H1 (cell line): Measurements from ENCODE around the gene EXD2. TPM values are rescaled to one million over a fixed set of nuclear protein-coding genes. Genes with fewer than 3 reads are reported as not detected.

Experiments
- CTCF ChIA-PET: fragments of 300-600 bp; sonication (Branson Sonifier 250); formaldehyde crosslinking; loops from one replicate; lab custom pipeline; 2021; ENCODE audit not compliant: partially characterized antibody; lab: Charles Lee
- POLR2A ChIA-PET: fragments of 300-600 bp; sonication (Branson Sonifier 250); formaldehyde crosslinking; loops from one replicate; lab custom pipeline; 2021; ENCODE audit warnings: inconsistent platforms; ENCODE audit not compliant: partially characterized antibody; lab: Charles Lee
- DNase-seq, 2 experiments: peaks; one replicate each; pipeline versions ENCODE4 v3.0.0 to v3.0.0-alpha.2; 2010 to 2022; ENCODE audit warnings: low spot score in 2 of 2, low read depth in 1 of 2, mixed read lengths in 1 of 2
- FAIRE-seq: peaks from 2 replicates; lab custom pipeline; 2011; peaks lifted over from hg19 to GRCh38; lab: Jason Lieb, UNC
- H2AFZ ChIP-seq: 2 replicates; pipeline ENCODE4 v1.8.1; 2012; ENCODE audit warnings: low read length, inconsistent platforms
- H2AK5ac ChIP-seq: 2 replicates; pipeline ENCODE4 v1.6.1; 2013; ENCODE audit warnings: low read depth, low read length
- H2BK120ac ChIP-seq: replicated peaks from 2 replicates; pipeline ENCODE3; 2013; ENCODE audit warnings: low read depth, low read length, inconsistent platforms
- H2BK12ac ChIP-seq: 2 replicates; pipeline ENCODE4 v1.6.1; 2013; ENCODE audit warnings: low read depth, low read length
- H2BK15ac ChIP-seq: 2 replicates; pipeline ENCODE4 v1.6.1; 2013; ENCODE audit warnings: low read length
- H2BK20ac ChIP-seq: 2 replicates; pipeline ENCODE4 v1.6.1; 2013; ENCODE audit warnings: low read length
- H2BK5ac ChIP-seq: 2 replicates; pipeline ENCODE4 v1.6.1; 2013; ENCODE audit warnings: low read depth, low read length
- H3K14ac ChIP-seq: 2 replicates; pipeline ENCODE4 v1.6.1; 2013; ENCODE audit warnings: inconsistent platforms; ENCODE audit not compliant: insufficient read length
- H3K18ac ChIP-seq: 2 replicates; pipeline ENCODE4 v1.6.1; 2013; ENCODE audit warnings: low read length; ENCODE audit errors: extremely low read depth
- H3K23ac ChIP-seq: 2 replicates; pipeline ENCODE4 v1.6.1; 2013; ENCODE audit warnings: inconsistent platforms; ENCODE audit not compliant: insufficient read length
- H3K23me2 ChIP-seq: 2 replicates; pipeline ENCODE4 v1.6.1; 2013; ENCODE audit warnings: low read depth, low read length
- H3K27ac ChIP-seq: 2 replicates; pipeline ENCODE4 v1.6.1; 2011; ENCODE audit warnings: low read depth, low read length, inconsistent platforms
- H3K27me3 ChIP-seq, 4 experiments: replicated peaks in 1 of 4; 1 replicate in 1 of 4; 2 replicates in 3 of 4; pipeline versions ENCODE4 v1.6.1 to v1.8.1; 2011 to 2013; ENCODE audit warnings: low read length in 3 of 4, mild to moderate bottlenecking in 3 of 4, inconsistent platforms in 2 of 4, mixed read lengths in 2 of 4, moderate library complexity in 1 of 4; ENCODE audit not compliant: control insufficient read depth in 3 of 4, insufficient read depth in 3 of 4; ENCODE audit errors: extremely low read depth in 1 of 4
- H3K36me3 ChIP-seq, 4 experiments: 2 replicates each; pipeline versions ENCODE4 v1.6.1 to v1.8.1; 2011 to 2013; ENCODE audit warnings: mild to moderate bottlenecking in 4 of 4, low read length in 3 of 4, moderate library complexity in 2 of 4, control low read depth in 1 of 4, inconsistent platforms in 1 of 4; ENCODE audit not compliant: insufficient read depth in 4 of 4, control insufficient read depth in 2 of 4
- H3K4ac ChIP-seq: replicated peaks from 2 replicates; pipeline ENCODE3; 2013; ENCODE audit warnings: low read length, low read depth, mixed read lengths, inconsistent platforms; ENCODE audit not compliant: insufficient read length
- H3K4me1 ChIP-seq, 4 experiments: replicated peaks in 1 of 4; 1 replicate in 1 of 4; 2 replicates in 3 of 4; pipeline versions ENCODE4 v1.6.1 to v1.8.1; 2011 to 2013; ENCODE audit warnings: low read length in 3 of 4, inconsistent platforms in 2 of 4, mixed read lengths in 1 of 4; ENCODE audit not compliant: insufficient read depth in 4 of 4, control insufficient read depth in 3 of 4
- H3K4me2 ChIP-seq, 2 experiments: 2 replicates each; pipeline versions ENCODE4 v1.6.1 to v1.8.1; 2011 to 2013; ENCODE audit warnings: low read depth in 2 of 2, low read length in 2 of 2, control low read depth in 1 of 2, inconsistent platforms in 1 of 2, mild to moderate bottlenecking in 1 of 2; ENCODE audit not compliant: insufficient read depth in 1 of 2
- H3K4me3 ChIP-seq, 4 experiments: fragments of 200-600, 300-600 bp in 1 of 4; sonication (generic), shearing (Covaris generic), sonication (Bioruptor Twin) in 1 of 4; 2 replicates each; pipeline versions ENCODE4 v1.5.1 to v1.8.1; 2011 to 2016; ENCODE audit warnings: low read length in 4 of 4, low read depth in 3 of 4, control low read depth in 2 of 4, inconsistent platforms in 2 of 4, mild to moderate bottlenecking in 2 of 4, mixed read lengths in 1 of 4, moderate library complexity in 1 of 4; ENCODE audit not compliant: insufficient read depth in 2 of 4; ENCODE audit errors: extremely low read depth in 1 of 4
- H3K56ac ChIP-seq: replicated peaks from 2 replicates; pipeline ENCODE3; 2013; ENCODE audit warnings: low read depth, mild to moderate bottlenecking, mixed read lengths, low read length, inconsistent platforms; ENCODE audit not compliant: insufficient read length
- H3K79me1 ChIP-seq: 2 replicates; pipeline ENCODE4 v1.6.1; 2013; ENCODE audit warnings: low read depth, low read length, control low read depth
- H3K79me2 ChIP-seq, 2 experiments: 2 replicates each; pipeline versions ENCODE4 v1.6.1 to v1.8.1; 2012 to 2013; ENCODE audit warnings: low read length in 2 of 2, mild to moderate bottlenecking in 2 of 2, inconsistent platforms in 1 of 2; ENCODE audit not compliant: insufficient read depth in 2 of 2, control insufficient read depth in 1 of 2
- H3K9ac ChIP-seq, 4 experiments: replicated peaks in 1 of 4; 1 replicate in 1 of 4; 2 replicates in 3 of 4; pipeline versions ENCODE4 v1.6.1 to v1.8.1; 2011 to 2013; ENCODE audit warnings: low read depth in 3 of 4, low read length in 3 of 4, control low read depth in 2 of 4, mild to moderate bottlenecking in 2 of 4, moderate library complexity in 2 of 4, inconsistent platforms in 1 of 4; ENCODE audit errors: extremely low read depth in 1 of 4
- H3K9me3 ChIP-seq, 2 experiments: 2 replicates each; pipeline versions ENCODE4 v1.6.1 to v1.8.1; 2012 to 2013; ENCODE audit warnings: mild to moderate bottlenecking in 2 of 2, moderate library complexity in 2 of 2, control low read depth in 1 of 2, inconsistent platforms in 1 of 2, low read depth in 1 of 2, low read length in 1 of 2, mixed read lengths in 1 of 2; ENCODE audit not compliant: insufficient read depth in 2 of 2
- H4K20me1 ChIP-seq, 2 experiments: replicated peaks in 1 of 2; 2 replicates each; pipeline versions ENCODE3 to v1.8.1; 2011 to 2013; ENCODE audit warnings: inconsistent platforms in 2 of 2, low read length in 2 of 2, mild to moderate bottlenecking in 1 of 2; ENCODE audit not compliant: insufficient read depth in 2 of 2, control insufficient read depth in 1 of 2
- H4K5ac ChIP-seq: 2 replicates; pipeline ENCODE4 v1.6.1; 2013; ENCODE audit warnings: low read length, low read depth, mixed read lengths, inconsistent platforms; ENCODE audit not compliant: insufficient read length
- H4K8ac ChIP-seq: 2 replicates; pipeline ENCODE4 v1.8.0; 2013; ENCODE audit warnings: mild to moderate bottlenecking, moderate library complexity, low read length, inconsistent platforms; ENCODE audit not compliant: insufficient read depth; ENCODE audit errors: extremely low read depth
- H4K91ac ChIP-seq: replicated peaks from 2 replicates; pipeline ENCODE3; 2013; ENCODE audit warnings: low read length, mixed read lengths, inconsistent platforms; ENCODE audit not compliant: insufficient read length
- ASH2L ChIP-seq: fragments of 200-600, 300-600 bp; sonication (generic); IDR thresholded peaks from one replicate; pipeline ENCODE4 v1.7.1; 2017; ENCODE audit warnings: low read length
- HDAC2 ChIP-seq, 2 experiments: fragments of 300-600 bp in 1 of 2; sonication (generic) in 1 of 2; IDR thresholded peaks; 2 replicates each; pipeline ENCODE4 v1.6.1; 2011 to 2012; ENCODE audit warnings: low read depth in 2 of 2, low read length in 2 of 2, mild to moderate bottlenecking in 2 of 2, moderate library complexity in 2 of 2, borderline replicate concordance in 1 of 2, inconsistent platforms in 1 of 2
- JUN ChIP-seq: IDR thresholded peaks from 2 replicates; pipeline ENCODE4 v1.6.1; 2011; ENCODE audit warnings: low read depth, mild to moderate bottlenecking, improper control_type of control experiment, low read length
- MAX ChIP-seq: IDR thresholded peaks from 2 replicates; pipeline ENCODE4 v1.6.1; 2012; ENCODE audit warnings: inconsistent platforms
- RBBP5 ChIP-seq: IDR thresholded peaks from 2 replicates; pipeline ENCODE4 v1.7.1; 2012; ENCODE audit warnings: low read depth, mild to moderate bottlenecking, inconsistent platforms, low read length, moderate library complexity, borderline replicate concordance
- SIN3A ChIP-seq, 2 experiments: IDR thresholded peaks in 1 of 2; conservative IDR thresholded peaks in 1 of 2; 2 replicates each; pipeline ENCODE4 v1.6.1; 2011 to 2012; ENCODE audit warnings: low read length in 2 of 2, improper control_type of control experiment in 1 of 2, low read depth in 1 of 2, mild to moderate bottlenecking in 1 of 2
- TCF12 ChIP-seq: IDR thresholded peaks from 2 replicates; pipeline ENCODE4 v1.6.1; 2011; ENCODE audit warnings: low read depth, mild to moderate bottlenecking, low read length
- TEAD4 ChIP-seq: IDR thresholded peaks from 2 replicates; pipeline ENCODE4 v1.6.1; 2012; ENCODE audit warnings: low read depth, low read length, inconsistent platforms, mixed read lengths
- WGBS, 2 experiments: shearing (Covaris generic) in 1 of 2; methylation state at CpG; one replicate each; pipeline versions ENCODE4 v1.1.6 to v1.1.7; 2013 to 2015; ENCODE audit warnings: low lambda C conversion rate in 2 of 2, mixed read lengths in 2 of 2, inconsistent platforms in 1 of 2, low coverage in 1 of 2, missing lambda C conversion rate in 1 of 2; ENCODE audit not compliant: insufficient replicate concordance in 2 of 2, insufficient coverage in 1 of 2, insufficient read length in 1 of 2; ENCODE audit errors: extremely low coverage in 1 of 2, missing lambda C conversion rate in 1 of 2; 5-methylcytosine and 5-hydroxymethylcytosine counted together
- polyA plus RNA-seq, 7 experiments: library from polyadenylated mRNA; depleted of rRNA in 3 of 7; stranded (reverse) in 5 of 7; unstranded in 2 of 7; fragments of >200 nt in 5 of 7; fragments of 200-250 nt in 2 of 7; gene quantifications; 1 replicate in 5 of 7; 2 replicates in 1 of 7; 4 replicates in 1 of 7; pipeline versions ENCODE4 v1.2.1 to v1.2.3, GENCODE V29; 2011 to 2013; ENCODE audit warnings: missing spikeins in 2 of 7, mixed read lengths in 2 of 7
- total RNA-seq: library from RNA; stranded (reverse); fragmentation: NEBNext Ultra II Directional; extraction: Animal tissue kit (Norgen Biotek cat#: 25700); gene quantifications from 2 replicates; pipeline ENCODE4 v1.2.1, GENCODE V29; 2021
- TF ChIP-seq, protein P1 (sequence below): IDR thresholded peaks from 2 replicates; pipeline ENCODE4 v1.6.1; 2011; ENCODE audit warnings: low read length, improper control_type of control experiment

The EXD2 gene
- total and polyA plus RNA-seq, 2 of the 8 experiments (the other 6 are each of a cell fraction or from before 2014, with no cell fraction given), result 11.9 to 25.9 TPM

DNA sequence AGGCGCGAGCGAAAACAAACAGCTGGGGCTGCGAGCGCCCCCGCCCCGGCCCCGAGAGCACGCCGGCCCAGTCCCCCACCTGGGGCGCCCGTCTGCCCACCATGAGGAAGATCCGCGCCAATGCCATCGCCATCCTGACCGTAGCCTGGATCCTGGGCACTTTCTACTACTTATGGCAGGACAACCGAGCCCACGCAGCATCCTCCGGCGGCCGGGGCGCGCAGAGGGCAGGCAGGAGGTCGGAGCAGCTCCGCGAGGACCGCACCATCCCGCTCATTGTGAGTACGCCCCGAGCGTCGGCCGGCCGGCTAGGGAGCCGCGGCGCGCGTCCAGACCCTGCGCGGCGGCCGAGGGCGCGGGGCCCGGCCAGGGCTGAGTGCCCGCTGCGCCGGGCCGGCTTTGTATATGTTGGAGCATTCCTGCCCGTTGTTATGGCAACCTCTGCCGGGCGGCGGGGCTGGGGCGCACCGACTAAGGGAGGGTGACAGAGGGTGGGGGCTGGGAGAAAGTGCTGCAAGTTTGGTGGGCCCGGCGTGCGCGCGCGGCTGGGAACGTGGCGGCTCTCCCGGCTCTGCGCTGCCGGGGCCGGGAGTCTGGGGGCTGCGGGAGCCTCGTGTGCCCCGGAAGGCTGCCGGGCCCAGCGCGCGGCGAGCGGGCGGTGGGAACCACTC is 69.0 kb downstream of the EXD2 start:
- H4K8ac ChIP-seq, result peak overlapping the region; percentile 75; the same call in 1 of the 2 replicates
- POLR2A ChIA-PET, result interaction anchor here (0.9 to 1.4 kb wide), 3 partner anchors 27 to 229 kb away, joined by 3 read pairs; no protein-coding TSS in a partner anchor
- H3K4ac ChIP-seq, result no peak overlapping the region
- no peak overlapping the region for H2BK20ac ChIP-seq
- H3K79me1 ChIP-seq, result no peaks in the 10 kb centered on the region
- H4K91ac ChIP-seq, result peak overlapping the region; percentile 89
- peak overlapping the region; percentile 84 to 98 for H3K4me2 ChIP-seq
- H3K79me2 ChIP-seq, result no peaks in the 10 kb centered on the region
- no peak overlapping the region for H3K27ac ChIP-seq
- H4K5ac ChIP-seq, result no peak overlapping the region
- H2BK5ac ChIP-seq, result 0 out of 2 replicates have a peak overlapping the region, but pooled peaks have one; percentile 60
- H3K9me3 ChIP-seq, result no peaks in the 10 kb centered on the region
- H3K56ac ChIP-seq, result no peak overlapping the region
- TF ChIP-seq HDAC2 (IDR thresholded peaks at IDR 0.05; ENCODE audit: borderline replicate concordance in 1 of 2, low read depth in 2 of 2, low read length in 2 of 2) (no peak; a peak in 1 of 4 replicates), ASH2L (peak; percentile 21), SIN3A (conservative IDR thresholded peaks at IDR 0.05 in 1 of 2, IDR thresholded peaks at IDR 0.05 in 1 of 2; ENCODE audit: low read depth in 1 of 2, low read length in 2 of 2) (peak in 1 of 2 experiments; percentile 68; a peak in 2 of 4 replicates), TCF12 (no peak), TEAD4 (peak; percentile 24; the same call in 1 of the 2 replicates), JUN (no peak), MAX (peak; percentile 48; the same call in 1 of the 2 replicates), RBBP5 (peak; percentile 35; the same call in 1 of the 2 replicates)
- TF ChIP-seq, protein P1, sequence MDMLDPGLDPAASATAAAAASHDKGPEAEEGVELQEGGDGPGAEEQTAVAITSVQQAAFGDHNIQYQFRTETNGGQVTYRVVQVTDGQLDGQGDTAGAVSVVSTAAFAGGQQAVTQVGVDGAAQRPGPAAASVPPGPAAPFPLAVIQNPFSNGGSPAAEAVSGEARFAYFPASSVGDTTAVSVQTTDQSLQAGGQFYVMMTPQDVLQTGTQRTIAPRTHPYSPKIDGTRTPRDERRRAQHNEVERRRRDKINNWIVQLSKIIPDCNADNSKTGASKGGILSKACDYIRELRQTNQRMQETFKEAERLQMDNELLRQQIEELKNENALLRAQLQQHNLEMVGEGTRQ, result no peak
- CTCF ChIA-PET, result interaction anchor here (0.7 to 7.0 kb wide), 22 partner anchors 8 to 128 kb away, joined by 3 to 46 read pairs (median 5); no protein-coding TSS in a partner anchor
- H3K4me3 ChIP-seq, result peak overlapping the region; percentile 67 to 94 (median 78)
- H4K20me1 ChIP-seq, result peaks cover 0 to 2% of the 10 kb centered on the region in 2 experiments
- H2BK12ac ChIP-seq, result peak overlapping the region; percentile 75; the same call in 1 of the 2 replicates
- no peak overlapping the region for H2BK15ac ChIP-seq
- no peak overlapping the region for H2BK120ac ChIP-seq
- no peaks in the 10 kb centered on the region for H3K36me3 ChIP-seq
- H3K4me1 ChIP-seq, result peaks cover 5 to 13% (median 9%) of the 10 kb centered on the region in 4 experiments
- peaks cover 13 to 57% (median 43%) of the 10 kb centered on the region in 4 experiments for H3K27me3 ChIP-seq
- H2AK5ac ChIP-seq, result no peak overlapping the region
- peak overlapping the region in 3 of 4 experiments; percentile 8 to 60 (median 35); a peak in 4 of 7 replicates for H3K9ac ChIP-seq
- H2AFZ ChIP-seq, result peak overlapping the region; percentile 97; the same call in 1 of the 2 replicates
- H3K18ac ChIP-seq, result peak overlapping the region; percentile 71
- peaks cover 21% of the 10 kb centered on the region for H3K23me2 ChIP-seq
- H3K23ac ChIP-seq, result no peak overlapping the region
- no peak overlapping the region for H3K14ac ChIP-seq
- peak in 1 of 2 experiments; percentile 79 for DNase-seq
- 1% methylated on average over 49 of the region's 78 CpGs; no CpG with 5 or more reads in 1 of the 2 experiments for WGBS, 2 experiments
- no peak for FAIRE-seq
